Putamen (tissue), 1 donor: ENCODE data around the gene PAH.
A peak's percentile ranks its signal among the peaks of the same experiment; 100 is the strongest.
"Not testable (repeated sequence)": the region's sequence is repeated elsewhere in the genome, so short reads cannot be mapped to it uniquely, and the experiment has no call there.

Experiments used
- DNase-seq: peaks from one replicate; pipeline ENCODE4 v3.0.0-alpha.2; 2016; ENCODE audit warnings: low spot score

The PAH gene

DNA sequence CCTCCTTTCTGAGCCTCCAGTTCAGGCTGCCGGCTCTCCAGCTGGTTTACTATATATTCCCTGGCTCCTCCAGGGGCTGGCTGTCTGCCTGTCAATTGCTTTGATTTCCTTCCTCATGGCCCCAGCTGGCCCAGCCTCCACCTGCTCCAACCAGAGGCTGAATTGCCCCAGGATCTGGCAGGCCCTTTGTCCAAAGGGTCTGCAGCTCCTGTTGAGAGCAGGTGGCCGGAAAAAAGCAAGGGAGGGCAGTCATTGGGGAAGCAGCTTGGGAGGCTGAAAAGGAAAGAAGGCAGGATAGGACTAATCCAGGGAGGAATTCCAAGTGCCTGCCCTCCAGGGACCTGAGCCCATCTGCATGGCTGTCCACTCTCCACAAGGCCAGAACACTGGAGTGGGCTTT is 25.3 kb downstream of the PAH start:
- DNase-seq, result no peak

DNA sequence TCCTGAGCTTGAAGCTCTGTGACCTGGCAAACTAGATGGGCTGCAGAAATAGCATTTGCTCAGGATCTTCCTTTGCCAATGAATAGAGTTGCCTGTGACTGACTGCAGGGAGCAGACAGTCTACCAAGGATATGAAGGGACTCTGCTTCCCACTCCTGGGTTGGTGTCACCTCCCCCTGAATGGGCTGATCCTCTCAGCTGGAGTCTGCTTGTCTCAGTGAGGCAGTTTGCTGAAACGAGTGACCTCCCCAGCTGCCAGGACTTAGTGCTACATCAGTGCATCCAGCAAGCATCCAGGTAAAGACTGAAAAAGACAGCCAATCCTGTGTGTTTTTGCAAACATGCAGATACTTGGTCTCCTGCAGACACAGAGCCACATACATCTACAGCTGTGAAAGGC is 28.5 kb downstream of the PAH start:
- DNase-seq, result no peak

DNA sequence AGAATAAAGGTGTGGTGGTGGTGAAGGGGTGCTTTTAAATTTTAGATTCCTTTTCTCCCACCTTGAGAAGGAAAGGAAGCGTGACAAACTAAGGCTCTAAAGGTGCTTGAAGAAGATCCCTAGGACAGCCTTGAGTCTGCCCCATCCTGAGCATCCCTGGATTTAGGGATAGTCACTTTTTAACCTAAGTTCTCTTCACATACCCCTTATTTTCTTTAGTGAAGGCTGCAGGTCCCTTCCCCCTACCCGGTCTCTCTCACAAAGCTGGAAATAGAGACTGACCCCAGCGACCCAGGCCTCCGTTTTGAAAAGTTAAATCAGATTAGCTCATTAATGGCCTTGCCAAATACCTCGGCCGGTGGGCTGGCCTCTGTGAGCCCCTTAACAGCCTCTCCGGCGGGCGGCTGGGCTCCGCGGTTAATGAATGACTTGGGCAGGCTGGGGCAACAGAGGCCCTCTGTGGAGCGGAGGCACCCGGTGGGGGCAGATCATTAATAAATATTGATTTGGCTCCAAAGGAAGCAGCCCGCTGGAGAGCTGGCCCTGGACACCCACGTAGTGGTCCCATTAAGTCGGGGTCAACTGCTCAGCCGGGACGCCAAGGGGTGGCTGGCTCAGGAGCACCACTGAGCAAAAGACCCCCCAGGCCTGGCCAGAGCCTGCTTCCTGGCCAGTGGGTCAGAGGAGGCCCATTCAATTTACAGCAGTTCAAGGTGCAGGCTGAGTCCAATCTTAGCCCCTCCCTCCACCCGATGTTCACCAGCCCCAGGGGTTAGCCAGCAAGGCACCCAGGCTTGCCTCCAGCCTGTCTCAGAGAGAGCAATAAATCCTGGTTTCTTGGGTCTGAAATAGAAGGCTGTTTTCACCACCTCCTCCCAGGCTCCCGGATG is 31.8 kb downstream of the PAH start:
- DNase-seq, result no peak

DNA sequence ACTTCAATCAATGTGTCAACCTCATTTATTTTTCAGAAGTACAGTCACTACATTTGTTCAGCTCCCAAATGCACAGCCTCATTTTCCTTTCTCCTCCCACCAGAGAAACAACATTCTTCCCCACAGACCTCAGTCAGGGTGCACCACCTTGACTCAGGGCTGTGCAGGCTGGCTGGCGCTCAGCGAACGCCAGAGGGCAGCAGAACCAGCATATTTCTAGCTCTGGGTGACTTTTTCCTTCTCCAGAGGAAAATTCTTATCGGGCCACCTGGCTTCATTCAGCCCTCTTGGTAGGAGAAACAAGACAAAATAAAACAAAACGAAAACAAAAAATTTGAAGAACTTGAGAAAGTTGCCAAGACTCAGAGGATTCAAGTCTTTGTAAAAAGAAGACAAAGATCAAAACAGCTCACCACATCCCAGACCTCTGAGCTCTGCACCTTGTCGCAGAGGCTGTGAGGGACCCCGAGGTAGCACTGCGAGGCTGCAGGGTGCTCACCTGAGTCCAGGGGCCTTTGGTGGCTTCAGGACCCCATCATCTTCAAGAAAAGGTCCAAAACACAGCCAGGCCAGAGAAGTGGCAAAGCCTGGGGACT is 33.7 kb downstream of the PAH start:
- DNase-seq, result peak; percentile 27

DNA sequence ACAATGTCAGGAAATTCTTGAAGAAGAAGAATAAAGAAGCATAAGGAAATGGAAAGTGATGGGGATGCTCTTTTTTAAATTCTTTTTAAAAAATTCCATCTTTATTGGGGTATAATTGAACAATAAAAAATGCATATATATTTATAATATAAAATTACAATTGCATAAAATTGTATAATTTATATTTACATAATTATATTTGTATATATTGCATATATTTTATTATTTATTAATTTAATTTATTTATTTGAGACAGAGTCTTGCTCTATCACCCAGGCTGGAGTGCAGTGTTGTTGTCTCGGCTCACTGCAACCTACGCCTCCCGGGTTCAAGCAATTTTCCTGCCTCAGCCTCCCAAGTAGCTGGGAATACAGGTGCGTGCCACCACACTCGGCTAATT is 36.3 kb downstream of the PAH start:
- no peak for DNase-seq

DNA sequence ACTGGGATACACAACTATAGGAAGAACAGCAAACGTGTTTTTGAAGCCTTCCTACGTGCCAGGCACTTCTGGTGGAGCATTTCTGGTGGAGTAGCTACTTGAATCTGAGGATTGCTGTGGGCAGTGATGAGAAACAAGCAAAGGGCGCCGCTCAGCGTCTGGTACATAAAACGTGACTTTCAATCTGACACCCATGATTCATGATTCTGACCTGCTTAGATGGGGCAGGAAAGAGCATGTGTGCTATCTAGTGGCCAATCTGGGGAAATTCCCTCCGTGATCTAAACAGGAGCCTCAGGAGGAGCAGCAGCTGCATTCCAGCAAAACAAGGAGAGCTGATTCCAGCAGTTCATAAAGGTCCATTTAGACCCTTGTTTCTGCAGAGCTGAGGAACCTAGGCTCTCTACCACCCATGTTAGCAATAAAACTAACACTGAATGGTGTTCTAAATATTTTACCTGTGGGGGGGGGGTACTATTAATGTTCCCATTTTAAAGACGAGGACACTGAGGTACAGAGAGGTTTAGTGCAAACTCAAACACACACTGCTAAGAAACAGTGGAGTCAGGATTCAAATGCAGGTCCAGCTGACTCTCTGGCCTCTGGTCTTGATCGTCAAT is 37.8 kb downstream of the PAH start:
- DNase-seq, result peak; percentile 31

DNA sequence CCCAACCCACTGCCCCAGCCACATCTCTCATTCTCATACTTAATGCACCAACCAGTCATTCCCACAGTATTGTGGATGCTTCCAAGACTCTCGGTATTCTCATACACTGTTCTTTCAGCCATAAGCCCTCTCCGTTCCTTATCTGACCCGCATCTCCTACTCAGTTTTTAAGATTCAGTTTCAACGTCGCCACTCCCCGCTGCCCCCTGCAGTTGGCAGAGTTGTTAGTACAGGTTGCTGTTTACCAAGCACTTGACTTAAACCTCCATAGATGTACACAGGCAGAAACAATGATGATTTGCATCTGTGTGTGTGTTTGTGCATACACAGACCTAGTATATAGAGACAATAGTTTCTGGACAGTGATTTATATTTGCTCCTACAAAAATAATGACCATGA is 40.2 kb downstream of the PAH start:
- DNase-seq, result no peak

DNA sequence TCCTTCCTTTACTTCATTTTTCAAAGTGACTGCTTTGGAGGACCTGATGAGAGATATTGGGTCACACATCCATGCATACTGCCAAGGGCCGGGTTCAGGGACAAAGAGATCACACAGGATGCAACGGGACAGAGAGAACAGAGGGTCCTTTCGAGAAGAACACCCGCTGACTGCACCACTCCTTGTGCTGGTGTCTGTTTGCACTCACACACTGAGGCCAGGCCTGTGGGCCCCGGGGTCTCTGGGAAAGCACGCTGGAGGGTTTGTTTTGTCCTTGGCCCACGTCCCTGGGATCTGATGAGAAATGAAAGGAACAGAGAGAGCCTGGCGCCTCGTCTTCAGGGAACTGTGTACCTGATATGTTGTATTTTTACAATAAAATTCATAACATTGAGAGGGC is 42.2 kb downstream of the PAH start:
- DNase-seq, result no peak

DNA sequence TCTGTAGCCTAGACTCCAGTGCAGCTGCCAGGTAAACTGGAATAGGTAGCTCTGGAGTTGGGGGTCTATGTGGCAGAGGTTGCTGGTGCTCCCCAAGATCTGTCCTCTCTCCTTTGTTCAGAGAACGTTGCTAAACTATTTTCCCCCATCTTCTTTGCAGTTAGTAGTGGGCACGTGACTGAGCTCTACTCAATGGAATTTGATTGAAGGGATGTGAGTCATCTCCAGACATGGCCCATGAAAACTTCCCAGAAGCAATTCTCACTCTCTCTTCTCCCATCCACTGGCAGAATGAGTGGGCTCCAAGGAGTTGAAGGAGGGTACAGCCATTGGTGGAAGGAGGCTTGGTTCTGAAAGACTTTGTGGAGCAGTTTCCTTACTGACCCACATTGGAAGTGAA is 44.0 kb downstream of the PAH start:
- DNase-seq, result no peak

DNA sequence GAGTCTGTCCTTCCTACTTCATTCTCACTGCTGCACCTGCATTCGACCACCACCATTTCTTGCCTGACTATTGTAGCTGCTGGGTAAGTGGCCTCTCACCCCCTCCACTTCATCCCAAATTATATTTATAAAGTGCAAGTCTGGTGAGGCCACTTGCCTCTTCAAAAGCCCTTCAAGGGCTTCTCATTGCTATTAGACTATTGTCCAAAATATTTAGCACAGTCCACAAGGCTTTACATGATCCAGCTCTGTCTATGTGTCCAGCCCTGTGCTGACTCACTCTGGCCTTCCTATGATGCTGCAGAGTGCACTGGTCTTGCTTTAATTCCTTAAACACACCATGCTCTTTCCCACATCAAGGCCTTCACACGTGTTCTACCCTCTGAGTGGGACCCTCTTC is 46.0 kb downstream of the PAH start:
- DNase-seq, result no peak

DNA sequence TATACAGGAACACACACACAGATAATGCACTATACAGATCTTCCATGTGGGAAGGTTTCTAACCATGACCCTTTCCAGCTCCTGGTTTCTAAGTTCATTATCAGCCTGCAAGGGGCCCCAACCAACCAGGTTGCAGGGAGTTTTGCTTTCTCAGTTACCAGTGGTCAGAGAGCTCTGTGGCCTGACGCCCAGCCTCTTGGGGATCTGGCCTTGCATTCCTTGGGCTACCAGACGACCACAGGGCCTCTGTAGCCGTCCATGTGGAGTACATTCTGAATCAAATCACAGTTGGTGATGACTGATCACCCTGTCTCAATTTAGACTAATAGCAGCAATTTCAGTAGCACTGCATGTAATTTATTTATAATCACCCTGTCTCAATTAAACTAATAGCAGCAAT is 47.5 kb downstream of the PAH start:
- no peak for DNase-seq

DNA sequence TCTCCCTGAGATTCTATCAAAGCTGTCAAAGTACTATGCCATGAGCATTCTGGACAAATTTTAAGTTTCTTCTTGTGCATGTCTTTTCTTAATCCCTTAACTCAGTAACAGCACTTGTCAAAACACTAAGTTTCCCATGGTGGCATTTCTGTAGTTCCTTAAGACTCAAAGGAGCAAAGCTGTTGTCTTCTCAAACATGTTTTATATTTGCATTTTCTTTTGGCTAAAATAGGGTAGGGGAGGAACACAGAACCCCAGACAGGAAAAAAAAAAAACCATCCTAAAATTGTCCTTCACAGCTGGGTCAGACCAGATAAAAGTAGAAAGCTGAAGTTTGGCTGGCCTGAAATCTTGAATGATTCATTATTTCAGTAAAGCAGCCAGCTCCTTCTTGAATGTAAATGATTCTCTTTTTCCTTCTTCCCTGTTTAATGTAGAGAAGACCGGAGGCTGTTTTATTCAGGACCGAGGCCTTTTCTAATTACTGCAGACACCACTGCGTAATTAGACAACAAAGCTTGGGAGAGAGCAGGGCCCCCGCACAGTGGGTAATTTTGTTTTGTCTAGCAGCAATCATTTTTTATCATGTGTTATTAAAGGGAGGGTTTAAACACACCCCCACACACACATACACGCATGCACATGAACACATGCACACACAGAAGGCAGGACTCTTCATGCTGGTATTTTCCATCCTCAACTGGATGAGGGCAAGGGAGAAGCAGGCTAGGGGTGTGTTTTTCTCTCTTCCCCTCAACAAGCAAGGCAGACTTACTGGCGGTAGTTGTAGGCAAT is 51.0 kb downstream of the PAH start:
- DNase-seq, result no peak

DNA sequence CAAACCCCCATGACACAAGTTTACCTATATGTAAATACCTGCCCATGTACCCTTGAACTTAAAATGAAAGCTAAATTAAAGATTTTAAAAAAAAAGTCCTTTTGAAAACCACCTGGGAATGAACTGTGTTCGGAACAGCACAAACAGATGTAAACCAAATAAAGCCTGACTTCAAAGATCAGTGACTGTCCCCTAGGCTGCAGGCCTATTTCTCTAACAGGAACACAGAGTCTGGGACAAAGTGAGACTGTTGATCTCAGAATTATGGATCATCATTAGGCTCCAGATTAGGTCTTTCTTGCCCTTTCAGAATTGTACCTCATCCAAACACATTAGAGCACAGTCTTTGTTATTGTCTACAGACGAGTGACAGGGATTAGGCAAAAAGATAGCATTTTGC is 54.6 kb downstream of the PAH start:
- DNase-seq, result no peak

DNA sequence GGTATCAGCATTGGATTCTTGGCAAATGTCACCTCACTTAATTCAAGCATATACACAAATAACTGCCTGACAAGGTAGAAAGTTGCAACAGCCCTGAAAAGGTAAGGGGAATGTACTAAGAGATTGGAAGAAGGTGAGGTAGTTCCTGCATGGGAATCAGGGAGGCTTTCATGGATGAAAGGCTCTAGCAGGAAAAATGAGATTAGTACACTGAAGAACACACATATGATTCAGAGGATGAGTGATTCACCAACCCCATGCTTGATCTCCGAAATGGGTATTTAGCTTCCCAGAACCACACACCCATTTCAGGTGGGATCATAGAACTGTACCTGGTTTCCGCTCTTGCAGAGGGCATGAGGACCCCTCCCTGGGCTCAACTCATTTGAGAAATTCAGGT is 65.8 kb downstream of the PAH start:
- DNase-seq, result no peak

DNA sequence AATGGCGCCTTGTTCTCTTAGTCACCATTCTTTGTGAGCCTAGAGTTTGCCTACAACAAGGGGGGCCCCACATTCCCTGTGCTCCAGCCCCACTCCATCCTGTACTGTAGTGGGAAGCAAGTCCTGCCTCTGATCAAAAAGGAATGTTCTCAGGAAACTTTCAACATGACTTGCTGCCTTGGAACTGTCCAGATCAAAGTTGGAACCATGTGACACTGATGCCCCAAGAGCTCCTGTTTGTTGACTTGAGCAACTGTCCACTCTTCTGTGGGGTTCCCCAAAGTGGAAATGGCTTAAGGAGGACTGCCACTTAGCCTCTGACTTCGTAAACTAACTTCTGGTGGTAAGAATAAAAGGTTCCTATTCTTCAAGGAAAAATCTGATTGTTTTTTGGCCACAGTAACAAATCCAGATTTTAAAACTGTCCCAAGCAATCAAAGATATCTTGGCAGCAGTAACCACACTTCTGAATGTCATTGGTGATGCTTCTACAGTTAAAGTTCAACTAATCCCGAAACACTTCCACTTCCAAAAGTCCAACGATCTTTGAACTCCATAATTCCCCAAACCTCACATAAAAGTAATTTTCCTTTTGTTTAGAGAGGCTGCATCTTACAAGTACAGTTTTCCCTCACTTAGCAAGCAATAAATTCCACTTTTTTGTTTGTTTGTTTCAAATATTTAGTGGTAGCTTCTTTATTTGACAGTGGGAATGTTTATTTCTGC is 67.2 kb downstream of the PAH start:
- DNase-seq, result no peak

DNA sequence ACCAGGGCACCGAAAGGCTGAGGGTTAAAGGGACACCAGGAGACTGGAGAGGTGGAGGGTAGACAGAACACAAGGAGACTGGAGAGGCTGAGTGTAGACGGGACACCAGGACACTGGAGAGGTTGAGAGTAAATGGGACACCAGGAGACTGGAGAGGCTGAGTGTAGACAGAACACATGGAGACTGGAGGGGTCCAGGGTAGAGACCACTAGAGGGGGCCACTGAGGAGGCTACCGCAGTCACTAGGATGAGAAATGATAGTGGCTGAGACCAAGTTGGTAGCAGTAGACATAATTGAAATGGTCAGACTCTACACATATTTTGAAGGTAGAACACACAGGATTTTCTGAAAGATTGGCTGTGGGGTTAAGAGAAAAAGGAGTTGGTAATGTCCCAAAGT is 68.2 kb downstream of the PAH start:
- no peak for DNase-seq

DNA sequence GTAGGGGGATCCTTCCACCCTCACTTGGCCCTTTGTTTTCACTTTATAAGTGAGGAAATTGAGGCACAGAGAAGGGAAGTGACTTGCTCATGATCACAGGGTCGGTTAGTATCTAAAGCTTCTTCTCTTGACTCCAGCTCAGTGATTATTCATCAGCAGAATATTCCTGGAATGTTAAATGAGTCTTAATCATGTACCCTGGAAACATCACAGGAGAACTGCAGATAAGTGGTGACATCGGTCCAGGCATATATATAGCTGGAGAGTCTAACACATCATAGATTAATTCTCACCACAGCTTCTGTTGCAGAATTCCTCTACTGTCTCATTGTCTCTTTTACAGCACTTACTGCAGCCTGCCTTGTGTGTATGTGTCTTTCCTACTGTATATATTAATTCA is 69.9 kb downstream of the PAH start:
- DNase-seq, result no peak

DNA sequence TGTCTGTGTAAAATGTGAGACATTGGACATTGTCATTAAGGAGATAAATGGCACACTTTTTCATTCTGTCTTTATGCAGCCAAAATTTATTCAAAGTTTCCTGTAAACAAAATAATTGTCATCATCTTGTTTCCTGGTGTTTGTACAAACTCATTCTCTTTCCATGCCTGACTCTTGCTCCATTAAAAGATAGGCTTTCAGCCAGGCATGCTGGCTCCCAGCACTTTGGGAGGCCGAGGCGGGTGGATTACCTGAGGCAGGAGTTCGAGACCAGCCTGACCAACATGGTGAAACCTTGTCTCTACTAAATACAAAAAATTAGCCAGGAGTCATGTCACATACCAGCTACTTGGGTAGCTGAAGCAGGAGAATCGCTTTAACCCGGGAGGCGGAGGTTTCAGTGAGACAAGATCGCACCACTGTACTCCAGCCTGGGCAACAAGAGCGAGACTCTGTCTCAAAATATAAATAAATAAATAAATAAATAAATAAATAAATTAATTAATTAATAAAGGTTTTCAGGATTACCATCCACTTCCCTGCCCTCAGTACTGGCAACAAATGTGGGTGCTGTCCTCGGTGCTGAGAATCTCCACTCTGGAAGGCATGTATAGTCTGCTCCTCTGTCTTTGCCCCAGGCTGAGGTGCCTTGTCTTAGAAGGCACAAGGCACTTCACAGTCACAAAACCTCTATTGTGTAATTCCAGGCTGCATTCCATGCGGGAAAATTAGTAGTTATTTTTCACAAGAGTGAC is 83.2 kb downstream of the PAH start:
- no peak for DNase-seq

DNA sequence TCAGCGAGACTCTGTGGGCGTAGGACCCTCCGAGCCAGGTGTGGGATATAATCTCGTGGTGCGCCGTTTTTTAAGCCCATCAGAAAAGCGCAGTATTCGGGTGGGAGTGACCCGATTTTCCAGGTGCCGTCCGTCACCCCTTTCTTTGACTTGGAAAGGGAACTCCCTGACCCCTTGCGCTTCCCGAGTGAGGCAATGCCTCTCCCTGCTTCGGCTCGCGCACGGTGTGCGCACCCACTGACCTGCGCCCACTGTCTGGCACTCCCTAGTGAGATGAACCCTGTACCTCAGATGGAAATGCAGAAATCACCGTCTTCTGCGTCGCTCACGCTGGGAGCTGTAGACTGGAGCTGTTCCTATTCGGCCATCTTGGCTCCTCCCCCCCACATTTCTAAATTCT is 84.2 kb downstream of the PAH start:
- DNase-seq, result not testable (repeated sequence)

DNA sequence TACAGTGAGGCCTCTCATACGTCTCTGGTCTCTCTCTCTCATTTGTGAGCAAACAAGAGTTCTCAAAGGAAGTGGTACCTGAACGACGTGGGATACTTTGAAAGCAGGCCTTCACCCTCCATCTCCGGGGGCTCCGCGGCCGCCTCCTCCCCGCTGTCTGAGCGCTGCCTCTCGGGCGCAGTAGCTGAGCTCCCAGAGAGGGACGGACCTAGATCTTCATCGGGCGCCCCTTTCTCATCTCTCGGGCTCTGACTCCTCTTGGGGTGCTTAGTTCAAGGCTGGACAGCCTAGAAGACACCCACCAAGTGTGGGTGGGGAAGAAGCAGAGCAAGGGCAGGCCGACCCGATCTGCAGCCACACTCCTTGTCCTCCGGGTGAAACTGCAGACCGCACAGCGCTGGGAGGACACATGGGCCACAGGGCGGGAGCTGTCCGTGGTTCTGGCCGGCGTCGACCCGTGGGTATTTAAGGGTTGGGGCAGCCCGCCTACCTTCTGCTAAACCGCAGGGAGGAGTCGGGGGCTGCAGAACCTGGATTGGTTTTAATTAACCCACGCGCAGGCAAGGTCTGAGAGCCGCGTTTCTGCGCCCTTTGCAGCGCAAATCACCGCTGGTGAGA is 92.7 kb downstream of the PAH start:
- no peak for DNase-seq

DNA sequence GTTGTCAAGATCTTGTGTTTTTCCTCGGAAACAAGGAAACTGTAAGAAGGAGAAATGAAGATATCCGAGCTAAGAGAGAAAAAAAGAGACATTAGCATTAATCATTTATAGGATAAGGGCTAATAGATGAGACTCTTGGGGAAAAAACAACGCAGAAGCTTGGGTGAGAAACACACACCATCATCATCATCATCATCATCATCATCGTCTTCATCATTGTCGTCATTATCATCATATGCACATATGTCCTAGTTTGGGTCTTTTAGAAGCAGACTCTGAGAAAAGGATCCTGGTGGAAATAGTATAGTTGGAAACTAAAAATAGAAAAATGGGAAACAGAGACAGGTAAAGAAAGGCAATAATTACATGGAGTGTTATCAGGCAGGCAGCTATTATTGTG is 95.9 kb downstream of the PAH start:
- DNase-seq, result no peak
